H9 (cell line): ENCODE measurements around the gene MKRN1. TPM values are rescaled to one million over a fixed set of nuclear protein-coding genes. Genes with fewer than 3 reads are reported as not detected.
A peak's percentile ranks its signal among the peaks of the same experiment; 100 is the strongest.

Experiments
- DNase-seq: peaks from one replicate; pipeline ENCODE4 v3.0.0-alpha.2; 2017
- H2AFZ ChIP-seq: one replicate; pipeline ENCODE4 v1.6.1; 2013; ENCODE audit warnings: mild to moderate bottlenecking, low read length, control low read depth, moderate library complexity
- H2AK5ac ChIP-seq: 2 replicates; pipeline ENCODE4 v1.6.1; 2013; ENCODE audit warnings: low read length, control low read depth, mixed read lengths; ENCODE audit not compliant: insufficient read length
- H2BK120ac ChIP-seq: one replicate; pipeline ENCODE4 v1.6.1; 2013; ENCODE audit warnings: low read depth, mild to moderate bottlenecking, low read length, control low read depth, inconsistent platforms; ENCODE audit not compliant: poor library complexity, severe bottlenecking
- H2BK12ac ChIP-seq: 2 replicates; pipeline ENCODE4 v1.6.1; 2013; ENCODE audit warnings: low read length, control low read depth, mixed read lengths, low read depth; ENCODE audit not compliant: insufficient read length
- H2BK15ac ChIP-seq: 2 replicates; pipeline ENCODE4 v1.6.1; 2013; ENCODE audit warnings: low read depth, low read length, control low read depth
- H2BK20ac ChIP-seq: one replicate; pipeline ENCODE4 v1.6.1; 2013; ENCODE audit warnings: low read depth, mild to moderate bottlenecking, low read length, control low read depth, inconsistent platforms; ENCODE audit not compliant: poor library complexity, severe bottlenecking
- H2BK5ac ChIP-seq: 2 replicates; pipeline ENCODE4 v1.6.1; 2013; ENCODE audit warnings: low read length, control low read depth, mixed read lengths; ENCODE audit not compliant: insufficient read length
- H3K14ac ChIP-seq: 2 replicates; pipeline ENCODE4 v1.6.1; 2013; ENCODE audit warnings: low read length, control low read depth; ENCODE audit not compliant: insufficient read depth
- H3K18ac ChIP-seq: 2 replicates; pipeline ENCODE4 v1.6.1; 2013; ENCODE audit warnings: low read depth, mild to moderate bottlenecking, mixed read lengths, low read length, control low read depth; ENCODE audit not compliant: insufficient read length
- H3K23ac ChIP-seq: 2 replicates; pipeline ENCODE4 v1.6.1; 2013; ENCODE audit warnings: low read length, control low read depth, mixed read lengths, low read depth; ENCODE audit not compliant: insufficient read length
- H3K23me2 ChIP-seq: 2 replicates; pipeline ENCODE4 v1.6.1; 2013; ENCODE audit warnings: low read depth, mild to moderate bottlenecking, mixed read lengths, low read length, control low read depth; ENCODE audit not compliant: insufficient read length, poor library complexity, severe bottlenecking
- H3K27ac ChIP-seq: 2 replicates; pipeline ENCODE4 v1.5.1; 2013; ENCODE audit warnings: low read length, control low read depth, mixed read lengths, low read depth; ENCODE audit not compliant: insufficient read length
- H3K27me3 ChIP-seq: 2 replicates; pipeline ENCODE4 v1.6.1; 2013; ENCODE audit warnings: low read length, control low read depth, inconsistent platforms; ENCODE audit not compliant: insufficient read depth
- H3K4ac ChIP-seq: 2 replicates; pipeline ENCODE4 v1.6.1; 2013; ENCODE audit warnings: low read depth, mild to moderate bottlenecking, control low read depth, inconsistent platforms, low read length, moderate library complexity
- H3K4me1 ChIP-seq: 2 replicates; pipeline ENCODE4 v1.6.1; 2013; ENCODE audit warnings: low read length, control low read depth, inconsistent platforms; ENCODE audit not compliant: insufficient read depth
- H3K4me2 ChIP-seq: 2 replicates; pipeline ENCODE4 v1.6.1; 2013; ENCODE audit warnings: low read length, control low read depth, mixed read lengths; ENCODE audit not compliant: insufficient read length, insufficient read depth
- H3K56ac ChIP-seq: 2 replicates; pipeline ENCODE4 v1.6.1; 2013; ENCODE audit warnings: low read depth, mild to moderate bottlenecking, mixed read lengths, low read length, control low read depth; ENCODE audit not compliant: insufficient read length
- H3K79me1 ChIP-seq: 2 replicates; pipeline ENCODE4 v1.6.1; 2013; ENCODE audit warnings: low read depth, mild to moderate bottlenecking, moderate library complexity, low read length, control low read depth, inconsistent platforms; ENCODE audit not compliant: insufficient read depth, poor library complexity, severe bottlenecking
- H3K79me2 ChIP-seq: 2 replicates; pipeline ENCODE4 v1.6.1; 2013; ENCODE audit warnings: low read length, control low read depth, inconsistent platforms; ENCODE audit not compliant: insufficient read depth
- H3K9ac ChIP-seq: 2 replicates; pipeline ENCODE4 v1.6.1; 2013; ENCODE audit warnings: low read length, control low read depth, mixed read lengths; ENCODE audit not compliant: insufficient read length; ENCODE audit errors: extremely low read depth
- H3K9me3 ChIP-seq: one replicate; pipeline ENCODE4 v1.6.1; 2013; ENCODE audit warnings: low read depth, low read length, inconsistent platforms; ENCODE audit not compliant: control insufficient read depth
- H3T11ph ChIP-seq: one replicate; pipeline ENCODE4 v1.6.1; 2013; ENCODE audit warnings: mild to moderate bottlenecking, low read length, control low read depth, inconsistent platforms
- H4K20me1 ChIP-seq: one replicate; pipeline ENCODE4 v1.6.1; 2013; ENCODE audit not compliant: control insufficient read depth, insufficient read length, insufficient read depth
- H4K5ac ChIP-seq: 2 replicates; pipeline ENCODE4 v1.6.1; 2013; ENCODE audit warnings: low read depth, mild to moderate bottlenecking, mixed read lengths, low read length, control low read depth; ENCODE audit not compliant: insufficient read length
- H4K8ac ChIP-seq: replicated peaks from 2 replicates; pipeline ENCODE4 v1.6.1; 2013; ENCODE audit warnings: low read length, control low read depth, mixed read lengths, low read depth; ENCODE audit not compliant: insufficient read length
- H4K91ac ChIP-seq: 2 replicates; pipeline ENCODE4 v1.6.1; 2013; ENCODE audit warnings: low read depth, mild to moderate bottlenecking, moderate library complexity, mixed read lengths, low read length, control low read depth; ENCODE audit not compliant: insufficient read length
- H3K27ac Mint-ChIP-seq, 3 experiments: 2 replicates in 2 of 3; 3 replicates in 1 of 3; pipeline ENCODE4 v1.8.0; 2020 to 2021; ENCODE audit warnings: mixed read lengths in 3 of 3, mild to moderate bottlenecking in 1 of 3, moderate library complexity in 1 of 3
- H3K27me3 Mint-ChIP-seq: 2 replicates; pipeline ENCODE4 v1.8.0; 2021; ENCODE audit warnings: low read depth, mild to moderate bottlenecking, moderate library complexity, mixed read lengths
- H3K36me3 Mint-ChIP-seq, 3 experiments: 2 replicates in 2 of 3; 3 replicates in 1 of 3; pipeline ENCODE4 v1.8.0; 2020 to 2021; ENCODE audit warnings: low read depth in 3 of 3, mixed read lengths in 3 of 3; ENCODE audit not compliant: insufficient read depth in 1 of 3
- H3K4me1 Mint-ChIP-seq, 2 experiments: 2 replicates each; pipeline ENCODE4 v1.8.0; 2020; ENCODE audit warnings: mixed read lengths in 2 of 2
- H3K4me3 Mint-ChIP-seq, 2 experiments: 2 replicates in 1 of 2; 3 replicates in 1 of 2; pipeline ENCODE4 v1.8.0; 2020 to 2021; ENCODE audit warnings: mild to moderate bottlenecking in 2 of 2, mixed read lengths in 2 of 2, moderate library complexity in 1 of 2
- H3K9me3 Mint-ChIP-seq, 2 experiments: 2 replicates in 1 of 2; 3 replicates in 1 of 2; pipeline ENCODE4 v1.8.0; 2020; ENCODE audit warnings: mild to moderate bottlenecking in 2 of 2, mixed read lengths in 2 of 2, moderate library complexity in 1 of 2
- WGBS: extraction: QIAGEN DNeasy Blood & Tissue Kit; methylation state at CpG from one replicate; pipeline ENCODE4 v1.1.7; 2013; ENCODE audit warnings: missing lambda C conversion rate, low lambda C conversion rate, mixed read lengths; ENCODE audit not compliant: insufficient read length; ENCODE audit errors: extremely low coverage; 5-methylcytosine and 5-hydroxymethylcytosine counted together
- total RNA-seq: library from RNA; stranded (reverse); gene quantifications from 2 replicates; pipeline ENCODE4 v1.2.1, GENCODE V29; 2021
- TF ChIP-seq, protein P1 (sequence below): fragments of 200-600 bp; sonication (generic); conservative IDR thresholded peaks from 3 replicates; pipeline ENCODE4 v1.8.0; 2021; ENCODE audit warnings: antibody characterized with exemption, mild to moderate bottlenecking

MKRN1 gene
- total RNA-seq, 1 experiment from 2014 or later = 106 TPM

GRCh38 chr7:140404565-140405065 is 74.7 kb downstream of the MKRN1 start:
- H2BK20ac ChIP-seq = no peak overlapping the region
- H2AFZ ChIP-seq = no peak overlapping the region
- no peak overlapping the region for H3K4ac ChIP-seq
- no peaks in the 10 kb centered on the region for H3K79me1 ChIP-seq
- peaks cover 3% of the 10 kb centered on the region for H3K23me2 ChIP-seq
- no peaks in the 10 kb centered on the region for H3K27me3 Mint-ChIP-seq
- no peak overlapping the region for H3K18ac ChIP-seq
- H3K9ac ChIP-seq = no peak overlapping the region
- no peaks in the 10 kb centered on the region for H3K79me2 ChIP-seq
- no CpG with 5 or more reads among the region's 3 CpGs for WGBS
- H2AK5ac ChIP-seq = no peak overlapping the region
- no peak overlapping the region for H2BK15ac ChIP-seq
- H3K23ac ChIP-seq = no peak overlapping the region
- no peak overlapping the region for H3K27ac ChIP-seq
- no peak overlapping the region for H2BK5ac ChIP-seq
- H3K56ac ChIP-seq = no peak overlapping the region
- no peak overlapping the region for H4K8ac ChIP-seq
- peak overlapping the region; percentile 74 to 83 for H3K4me3 Mint-ChIP-seq
- H3K4me2 ChIP-seq = peak overlapping the region; percentile 54
- H4K91ac ChIP-seq = no peak overlapping the region
- H3K4me1 Mint-ChIP-seq = peaks cover 17 to 23% of the 10 kb centered on the region in 2 experiments
- peaks cover 5% of the 10 kb centered on the region; the same call in 1 of the 2 replicates for H3K4me1 ChIP-seq
- no peaks in the 10 kb centered on the region for H3K9me3 ChIP-seq
- no peaks in the 10 kb centered on the region; a peak in 1 of 5 replicates for H3K9me3 Mint-ChIP-seq
- TF ChIP-seq, protein P1, sequence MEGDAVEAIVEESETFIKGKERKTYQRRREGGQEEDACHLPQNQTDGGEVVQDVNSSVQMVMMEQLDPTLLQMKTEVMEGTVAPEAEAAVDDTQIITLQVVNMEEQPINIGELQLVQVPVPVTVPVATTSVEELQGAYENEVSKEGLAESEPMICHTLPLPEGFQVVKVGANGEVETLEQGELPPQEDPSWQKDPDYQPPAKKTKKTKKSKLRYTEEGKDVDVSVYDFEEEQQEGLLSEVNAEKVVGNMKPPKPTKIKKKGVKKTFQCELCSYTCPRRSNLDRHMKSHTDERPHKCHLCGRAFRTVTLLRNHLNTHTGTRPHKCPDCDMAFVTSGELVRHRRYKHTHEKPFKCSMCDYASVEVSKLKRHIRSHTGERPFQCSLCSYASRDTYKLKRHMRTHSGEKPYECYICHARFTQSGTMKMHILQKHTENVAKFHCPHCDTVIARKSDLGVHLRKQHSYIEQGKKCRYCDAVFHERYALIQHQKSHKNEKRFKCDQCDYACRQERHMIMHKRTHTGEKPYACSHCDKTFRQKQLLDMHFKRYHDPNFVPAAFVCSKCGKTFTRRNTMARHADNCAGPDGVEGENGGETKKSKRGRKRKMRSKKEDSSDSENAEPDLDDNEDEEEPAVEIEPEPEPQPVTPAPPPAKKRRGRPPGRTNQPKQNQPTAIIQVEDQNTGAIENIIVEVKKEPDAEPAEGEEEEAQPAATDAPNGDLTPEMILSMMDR = no peak
- no peaks in the 10 kb centered on the region for H3K27me3 ChIP-seq
- H2BK120ac ChIP-seq = no peak overlapping the region
- no peak overlapping the region for H3T11ph ChIP-seq
- peaks cover 4 to 18% (median 15%) of the 10 kb centered on the region in 3 experiments; a peak in 6 of 7 replicates for H3K36me3 Mint-ChIP-seq
- no peaks in the 10 kb centered on the region for H4K20me1 ChIP-seq
- no peak overlapping the region for H4K5ac ChIP-seq
- H3K27ac Mint-ChIP-seq = peak overlapping the region in 2 of 3 experiments; percentile 73 to 89; a peak in 1 of 7 replicates
- DNase-seq = no peak
- H3K14ac ChIP-seq = no peak overlapping the region
- H2BK12ac ChIP-seq = no peak overlapping the region
